A172 (cell line): ENCODE measurements around the gene RNF32. TPM values are rescaled to one million over a fixed set of nuclear protein-coding genes. Genes with fewer than 3 reads are reported as not detected.

Experiments used
- DNase-seq: peaks from one replicate; pipeline ENCODE4 v3.0.0-alpha.2; 2015; ENCODE audit warnings: low spot score
- total RNA-seq: library from RNA; depleted of rRNA; stranded (reverse); fragments of >200 nt; shearing (Covaris generic); gene quantifications from 2 replicates; pipeline ENCODE4 v1.2.3, GENCODE V29; 2014; rRNA removed

RNF32 gene
- total RNA-seq = not detected in 2 replicates

DNA sequence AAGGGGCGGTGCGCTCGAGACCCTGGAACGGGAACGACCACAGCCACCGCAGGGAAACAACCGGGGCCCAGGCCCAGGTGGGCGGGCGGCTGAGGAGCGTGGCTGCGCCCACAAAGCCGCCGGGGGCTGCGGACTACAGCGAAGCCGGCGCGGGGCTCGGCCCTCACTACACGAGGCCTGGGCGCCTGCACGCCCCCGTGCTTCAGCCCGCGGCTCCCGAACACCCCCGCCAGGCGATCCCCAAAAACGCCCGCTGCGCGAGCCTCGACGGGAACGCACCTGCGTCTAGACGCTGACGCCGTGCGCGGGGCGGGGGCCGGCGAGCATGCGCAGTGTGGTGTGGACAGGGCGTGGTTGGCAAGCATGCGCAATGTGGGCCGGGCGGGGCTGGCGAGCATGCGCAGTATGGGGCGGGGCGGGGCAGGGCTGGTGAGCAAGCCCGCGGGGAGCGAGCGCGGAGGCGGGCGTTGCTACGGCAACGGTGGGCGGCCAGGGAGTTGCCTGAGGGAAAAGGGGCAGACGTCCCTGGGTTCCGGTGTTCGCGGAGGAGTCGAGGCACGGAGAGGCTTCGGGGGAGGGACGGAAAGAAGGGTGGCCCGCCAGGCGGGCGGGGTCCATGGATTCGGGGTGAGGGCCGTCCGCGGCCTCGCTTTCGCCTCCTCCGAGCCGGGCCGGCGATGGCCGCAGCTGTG lies at the start of gene RNF32:
TSS of gene RNF32 (plus strand) at position 518 of the 692 bp plus-strand sequence. CDS start 3,104 bp downstream, outside the sequence.
- DNase-seq = no peak

DNA sequence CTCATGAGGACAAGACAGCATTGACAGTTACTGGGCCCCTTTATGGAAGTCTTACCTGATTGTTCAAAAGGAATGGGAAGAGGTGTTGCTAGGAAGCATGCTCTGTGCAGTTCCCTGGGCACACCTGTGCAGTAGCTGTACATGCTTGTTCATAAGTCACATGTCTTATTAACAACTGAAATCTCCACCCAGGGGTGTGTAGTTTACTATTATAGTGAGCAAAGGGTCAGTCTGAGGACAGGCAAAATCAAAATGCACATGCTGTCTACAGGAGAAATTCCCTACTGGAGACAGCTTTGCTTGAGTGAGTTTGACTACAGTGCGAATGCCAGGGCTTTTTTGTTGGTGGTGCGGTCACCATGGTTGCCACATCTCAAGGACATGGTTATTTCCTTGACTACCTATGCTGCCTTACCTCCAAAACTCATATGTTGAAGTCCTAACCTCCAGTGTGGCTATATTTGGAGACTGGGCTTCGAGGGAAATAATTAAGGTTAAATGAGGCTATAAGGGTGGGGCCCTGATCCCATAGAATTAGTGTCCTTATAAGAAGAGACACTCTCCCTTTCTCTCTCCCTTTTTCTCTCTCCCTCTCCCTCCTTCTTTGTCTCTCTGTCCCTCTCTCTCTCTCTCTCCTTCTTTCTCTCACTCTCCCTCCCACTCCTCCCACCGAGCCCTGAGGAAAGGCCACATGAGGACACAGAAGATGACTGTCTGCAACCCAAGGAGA lies 48.3 kb upstream of the RNF32 start:
- no peak for DNase-seq

DNA sequence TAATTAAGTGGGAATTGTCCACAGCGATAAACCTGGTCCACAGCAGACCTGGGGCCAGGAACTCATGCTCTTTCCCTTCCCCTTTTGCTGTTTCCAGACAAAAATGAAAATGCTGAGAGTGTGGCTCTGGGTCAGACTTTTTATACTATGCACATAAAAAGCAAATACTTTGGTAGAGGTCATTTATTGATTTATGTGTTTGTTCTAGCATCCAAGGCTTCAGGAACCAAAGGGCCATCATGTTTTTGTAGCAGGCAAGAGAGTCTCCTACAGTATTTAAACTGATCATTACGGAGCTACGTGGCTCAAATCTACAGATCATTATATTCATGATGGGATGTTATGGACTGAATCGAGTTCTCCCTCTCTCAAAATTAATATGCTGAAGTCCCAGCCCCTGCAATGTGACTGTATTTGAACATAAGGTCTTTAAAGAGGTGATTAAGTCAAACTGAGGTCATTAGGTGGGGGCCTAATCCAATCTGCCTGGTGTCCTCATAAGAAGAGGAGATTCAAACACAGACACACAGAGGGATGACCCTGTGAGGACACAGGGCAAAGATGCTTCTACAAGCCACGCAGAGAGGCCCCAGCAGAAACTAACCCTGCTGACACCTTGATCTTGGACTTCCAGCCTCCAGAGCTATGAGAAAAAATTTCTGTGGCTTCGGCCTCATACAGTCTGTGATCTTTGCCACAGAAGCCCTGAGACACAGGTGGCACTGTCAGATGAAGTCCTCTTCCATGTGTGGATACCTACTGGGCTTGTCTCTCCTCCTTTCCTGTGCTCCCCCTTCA lies 46.1 kb upstream of the RNF32 start:
- no peak for DNase-seq

DNA sequence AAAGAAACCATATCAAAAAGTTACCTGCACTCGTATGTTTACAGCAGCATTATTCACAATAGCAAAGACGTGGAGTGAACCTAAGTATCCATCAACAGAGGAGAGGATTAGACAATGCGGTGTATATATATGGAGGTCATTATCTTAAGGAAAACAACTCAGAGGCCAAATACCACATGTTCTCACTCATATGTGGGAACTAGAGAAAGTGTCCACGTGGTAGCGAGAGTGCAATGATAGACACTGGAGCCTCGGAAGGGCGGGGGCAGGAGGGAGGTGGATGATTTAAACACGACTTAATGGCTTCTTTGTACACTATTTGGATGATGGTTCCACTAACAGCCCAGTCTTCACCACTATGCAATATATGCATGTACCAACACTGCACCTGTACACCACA lies 40.1 kb upstream of the RNF32 start:
- DNase-seq = no peak

DNA sequence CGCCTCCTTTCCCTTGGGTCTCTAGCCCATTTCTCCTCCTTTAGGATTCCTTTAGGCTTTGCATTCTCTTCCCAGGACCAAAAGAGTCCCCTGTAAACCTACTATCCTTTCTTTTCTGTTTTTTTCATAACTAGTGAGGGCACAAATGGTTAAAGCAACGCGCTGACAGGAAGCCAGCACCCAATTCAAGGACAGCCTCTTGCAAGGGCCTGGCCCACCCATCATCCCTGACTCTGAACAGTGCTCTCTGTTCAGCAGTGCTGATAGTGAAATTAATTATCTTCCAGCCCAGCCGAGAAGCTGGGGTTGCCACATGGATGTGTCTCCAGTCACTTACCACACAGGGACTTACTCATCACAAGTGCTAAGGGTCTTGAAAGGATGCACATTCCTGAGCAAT lies 38.3 kb upstream of the RNF32 start:
- DNase-seq = no peak

DNA sequence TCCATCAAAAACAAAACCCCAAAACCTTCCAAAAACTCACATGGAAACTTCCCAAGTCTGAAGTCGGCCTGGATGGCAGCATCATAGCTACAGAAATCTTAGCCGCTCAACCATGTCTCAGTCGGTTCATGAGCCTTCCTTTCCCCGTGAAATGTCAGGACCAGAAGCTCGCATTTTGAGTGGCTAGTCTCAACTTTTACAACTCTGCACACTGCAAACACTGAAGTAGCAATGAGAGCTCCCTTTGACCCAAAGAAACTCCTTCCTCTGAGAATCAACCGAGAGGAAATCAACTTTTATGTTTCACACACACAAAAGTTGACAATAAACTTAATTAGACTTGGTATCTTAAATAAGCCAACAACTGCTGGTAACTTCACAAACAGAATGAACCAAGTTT lies 37.6 kb upstream of the RNF32 start:
- no peak for DNase-seq

DNA sequence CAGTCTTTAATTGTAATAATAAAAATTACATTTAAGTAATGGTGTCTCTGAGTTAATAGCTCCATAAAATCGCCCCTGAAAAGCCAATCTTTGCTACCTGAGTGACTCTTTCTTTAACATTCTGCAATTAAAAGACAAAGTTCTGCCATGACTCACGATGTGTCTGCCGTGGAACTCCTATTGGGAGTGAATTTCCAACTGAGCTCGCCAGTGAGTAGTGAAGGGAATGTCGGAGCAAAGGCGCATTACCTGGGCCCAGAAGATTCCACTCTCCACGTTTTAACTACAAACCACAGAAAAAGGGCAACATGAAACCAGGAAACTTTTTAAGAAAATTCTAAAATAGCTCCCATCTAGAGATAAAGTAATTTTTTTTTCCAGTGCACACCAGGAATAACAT lies 36.9 kb upstream of the RNF32 start:
- DNase-seq = no peak

DNA sequence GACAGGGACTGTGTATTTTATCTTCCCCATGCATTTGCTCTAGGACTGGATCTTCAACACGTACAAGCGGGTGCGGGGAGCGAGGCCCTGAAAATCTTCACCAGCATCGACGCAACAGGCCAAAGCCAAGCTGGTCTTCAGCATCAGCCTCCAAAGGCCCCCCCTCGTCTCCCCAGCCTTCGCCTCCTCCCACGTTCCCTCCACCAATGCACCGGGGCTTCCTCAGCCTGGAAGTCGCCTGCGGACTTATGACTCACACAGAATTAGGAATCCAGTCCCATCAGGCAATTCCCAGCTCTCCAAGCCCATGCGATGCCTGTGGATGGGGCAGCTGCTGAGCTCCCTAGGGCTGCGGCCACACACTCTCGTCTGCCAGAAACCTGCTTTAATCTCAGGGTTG lies 36.3 kb upstream of the RNF32 start:
- peak; percentile 16 for DNase-seq

DNA sequence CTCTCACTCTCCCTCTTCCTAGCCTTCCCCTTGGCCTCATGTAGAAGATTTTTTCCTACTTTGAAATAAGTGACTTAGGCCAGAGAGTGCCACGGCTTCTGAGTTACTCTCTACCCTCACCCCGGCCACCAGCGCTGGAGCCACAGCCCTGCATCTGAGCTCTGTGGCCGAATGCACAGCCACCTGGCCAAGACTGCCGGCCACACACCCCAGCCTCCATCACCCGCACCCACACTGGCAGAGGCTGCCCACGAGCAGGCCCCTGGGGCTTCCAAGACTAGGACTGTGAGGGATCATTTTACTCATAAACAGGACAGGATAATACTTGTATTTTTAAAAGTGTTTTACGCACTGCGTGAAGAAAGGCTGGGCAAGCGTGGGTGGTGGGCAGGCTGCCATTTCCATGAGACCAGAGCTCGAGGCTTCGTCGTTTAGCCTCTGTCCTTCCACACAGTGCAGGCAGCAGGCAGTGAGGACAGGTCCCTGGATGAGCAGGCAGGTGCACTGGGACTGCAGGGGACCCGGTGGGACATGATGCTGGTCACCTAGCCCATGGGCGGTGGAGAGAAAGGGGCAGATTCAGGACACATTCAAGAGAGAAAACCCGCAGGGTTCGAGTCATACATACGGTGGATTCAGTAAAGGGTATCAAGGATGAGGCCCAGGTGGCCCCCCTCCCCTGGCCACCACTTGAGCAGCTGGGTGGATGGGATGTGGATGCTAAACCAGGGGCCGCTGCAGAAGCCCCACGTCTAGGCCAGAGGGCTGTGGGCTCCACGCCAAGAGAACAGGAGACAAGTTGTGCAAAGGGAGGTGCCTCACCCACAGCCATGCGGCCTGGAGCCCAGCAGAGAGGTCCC lies 35.5 kb upstream of the RNF32 start:
- DNase-seq = no peak

DNA sequence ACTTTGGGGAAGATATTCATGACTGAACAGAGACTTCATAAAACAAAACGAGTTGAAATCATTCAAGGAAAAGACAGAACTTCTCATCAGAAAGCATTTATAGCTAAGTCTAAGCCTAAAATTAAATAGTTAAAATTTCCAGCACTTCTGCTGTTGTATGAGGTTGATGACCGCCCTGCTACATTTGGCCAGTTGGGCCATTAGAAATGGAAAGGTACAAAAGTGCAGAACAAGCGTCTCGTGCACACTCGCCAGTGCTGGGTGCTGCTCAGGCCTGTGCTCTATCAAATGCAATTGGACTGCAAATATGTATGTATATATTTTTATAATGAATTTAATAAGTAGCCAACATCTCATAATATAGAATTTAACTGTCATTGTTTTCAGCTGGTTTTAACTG lies 34.4 kb upstream of the RNF32 start:
- no peak for DNase-seq

DNA sequence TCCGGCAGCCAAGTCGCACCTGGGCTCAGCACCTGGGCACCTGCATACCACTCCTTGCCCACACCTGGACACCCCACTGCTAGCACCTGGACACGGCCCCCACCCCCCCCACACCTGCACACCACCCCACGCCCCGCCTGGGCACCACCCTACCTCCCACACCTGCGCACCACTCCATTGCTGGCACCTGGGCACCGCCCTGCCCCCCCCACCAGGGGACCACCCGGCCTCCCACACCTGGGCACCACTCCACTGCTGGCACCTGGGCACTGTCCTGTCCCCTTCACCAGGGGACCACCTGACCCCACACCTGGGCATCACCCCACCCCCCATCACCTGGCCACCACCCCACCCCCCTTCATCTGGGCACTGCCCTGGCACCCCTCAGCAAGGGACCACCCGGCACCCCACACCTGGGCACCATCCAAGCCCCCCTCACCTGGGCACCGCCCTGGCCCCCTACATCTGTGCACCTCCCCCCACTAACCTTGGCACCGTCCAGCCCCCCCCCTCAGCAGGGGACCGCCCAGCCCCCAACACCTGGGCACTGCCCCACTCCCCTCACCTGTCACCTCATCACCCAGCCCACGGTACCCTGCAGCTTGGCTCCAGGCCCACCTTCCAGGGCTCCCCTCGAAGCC lies 33.8 kb upstream of the RNF32 start:
- no peak for DNase-seq

DNA sequence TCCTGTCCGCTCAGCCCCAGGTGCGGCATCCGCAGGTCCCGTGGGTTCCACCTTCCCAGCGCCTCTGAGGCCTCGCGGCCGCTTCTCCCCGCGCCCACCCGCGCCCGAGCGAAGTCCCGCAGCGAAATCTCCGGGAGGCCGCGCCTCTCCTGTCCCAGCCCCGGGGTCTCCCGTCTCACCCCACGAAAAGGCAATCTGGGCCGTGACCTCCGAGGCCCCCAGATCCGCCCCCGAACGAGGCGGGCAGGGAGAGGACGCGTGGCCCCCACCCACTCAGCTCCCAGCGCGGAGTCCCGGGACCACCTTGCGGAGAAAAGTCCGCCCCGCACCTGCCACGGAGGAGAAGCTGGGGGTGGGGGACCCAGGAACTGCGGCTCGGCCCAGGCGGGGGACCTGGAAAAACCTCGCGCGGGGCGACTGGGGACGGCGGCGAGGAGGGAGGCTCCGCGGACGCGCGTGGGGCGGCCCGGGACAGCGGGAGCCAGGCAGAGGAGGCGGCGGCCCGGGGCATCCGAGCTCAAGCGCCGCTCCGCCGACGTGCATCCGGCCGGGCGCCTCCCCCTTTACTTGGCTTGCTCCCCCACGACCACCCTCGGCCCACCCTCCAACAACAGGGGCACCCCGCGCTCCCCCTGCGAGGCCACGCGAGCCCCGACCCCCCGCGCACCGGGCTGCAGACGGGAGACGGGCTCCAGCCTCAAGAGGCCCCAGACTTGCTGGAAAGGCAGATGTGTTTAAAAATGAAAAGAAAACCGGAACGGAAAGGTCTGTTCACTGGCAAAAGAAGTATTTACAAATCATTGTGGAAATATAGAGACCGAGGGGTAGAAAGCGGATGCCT lies 33.0 kb upstream of the RNF32 start:
- no peak for DNase-seq

DNA sequence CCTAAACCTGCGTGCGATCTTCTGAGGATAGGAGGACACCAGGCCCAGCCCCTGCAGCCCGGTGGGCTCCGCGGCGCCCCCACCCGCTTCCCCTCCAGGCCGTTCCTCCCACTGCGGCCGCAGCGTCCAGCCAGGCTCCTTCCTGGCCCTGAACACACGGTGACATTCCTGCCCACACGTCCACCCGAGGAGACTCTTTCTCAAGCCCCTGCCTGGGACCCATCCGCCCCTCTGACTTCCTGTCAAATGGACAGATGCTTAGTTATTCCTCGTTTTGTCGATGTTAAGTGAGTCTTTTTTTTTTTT lies 32.4 kb upstream of the RNF32 start:
- no peak for DNase-seq

DNA sequence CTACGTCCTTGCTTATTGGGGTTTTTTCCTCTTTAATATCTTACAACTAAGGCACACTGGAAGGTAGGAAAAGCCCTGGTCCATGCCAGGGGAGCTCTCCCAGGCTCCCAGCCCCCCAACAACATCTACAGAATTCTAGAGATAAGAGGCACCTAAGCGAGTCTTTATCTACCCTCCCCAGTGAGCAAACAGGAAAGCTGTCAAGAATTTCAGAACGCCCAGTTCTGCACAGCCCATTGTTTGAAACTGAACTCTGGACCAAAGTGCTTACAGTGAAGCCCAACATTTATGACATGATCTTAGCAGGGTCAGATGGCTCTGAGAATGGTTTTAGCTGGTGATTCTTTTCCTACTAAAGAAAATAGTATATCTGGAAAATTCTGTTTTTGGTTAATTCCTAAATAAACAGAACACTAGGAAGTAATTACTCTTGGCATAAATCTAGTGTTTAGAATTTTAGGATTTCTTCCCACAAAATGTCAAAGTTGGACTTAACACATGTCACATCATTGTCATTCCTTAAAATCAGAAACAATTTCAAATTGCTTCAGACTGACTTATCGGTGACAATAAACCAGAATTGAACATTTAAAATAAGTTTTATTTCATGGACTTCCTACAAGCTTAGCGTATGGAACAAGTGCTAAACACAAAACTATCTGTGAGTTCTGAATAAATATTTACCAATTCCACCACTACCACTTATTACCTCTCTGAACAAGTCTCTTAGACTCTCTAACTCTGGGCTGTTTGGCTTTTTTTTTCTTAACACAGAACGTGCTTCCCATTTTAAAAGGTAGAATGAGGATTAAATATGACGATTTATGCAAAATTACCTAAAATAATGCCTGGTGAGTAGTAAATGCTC lies 31.3 kb upstream of the RNF32 start:
- DNase-seq = no peak

DNA sequence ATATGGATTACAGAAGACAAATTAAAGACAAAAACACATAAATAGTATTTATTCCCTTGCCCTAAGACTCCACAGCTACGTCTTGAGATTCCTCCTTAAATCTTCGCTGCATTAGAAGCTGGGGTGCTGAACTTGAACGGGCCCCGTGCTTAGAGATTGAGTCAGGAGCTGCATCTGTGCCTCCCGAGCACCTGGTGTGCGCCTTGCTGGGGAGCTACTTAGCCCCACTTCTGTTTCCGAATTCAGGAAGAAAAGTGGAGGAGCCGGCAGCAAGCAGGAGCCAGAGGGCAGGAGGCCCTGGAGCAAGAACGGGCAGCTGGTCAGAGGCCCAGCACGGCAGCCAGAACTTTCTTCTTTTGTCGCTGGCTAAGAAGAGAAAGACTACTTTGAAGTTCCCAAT lies 30.4 kb upstream of the RNF32 start:
- no peak for DNase-seq

DNA sequence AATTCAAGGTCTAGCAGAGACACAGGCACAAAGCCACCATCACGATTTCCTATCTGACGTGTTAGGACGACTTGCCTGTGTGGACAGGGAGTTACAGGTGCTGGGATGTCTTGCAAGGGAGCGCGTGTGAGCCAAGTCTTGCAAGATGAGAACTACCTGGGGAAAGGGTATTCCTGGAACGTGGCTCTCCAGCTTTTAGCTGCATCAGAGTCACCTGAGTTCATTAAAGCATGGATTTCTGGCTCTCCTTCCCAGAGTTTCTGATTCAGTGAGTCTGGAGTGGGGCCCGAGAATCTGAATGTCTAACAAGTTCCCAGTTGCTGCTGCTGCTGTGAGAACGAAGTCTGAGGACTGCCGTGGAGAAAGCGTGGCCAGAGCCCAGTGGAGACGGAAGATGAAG lies 30.0 kb upstream of the RNF32 start:
- no peak for DNase-seq

DNA sequence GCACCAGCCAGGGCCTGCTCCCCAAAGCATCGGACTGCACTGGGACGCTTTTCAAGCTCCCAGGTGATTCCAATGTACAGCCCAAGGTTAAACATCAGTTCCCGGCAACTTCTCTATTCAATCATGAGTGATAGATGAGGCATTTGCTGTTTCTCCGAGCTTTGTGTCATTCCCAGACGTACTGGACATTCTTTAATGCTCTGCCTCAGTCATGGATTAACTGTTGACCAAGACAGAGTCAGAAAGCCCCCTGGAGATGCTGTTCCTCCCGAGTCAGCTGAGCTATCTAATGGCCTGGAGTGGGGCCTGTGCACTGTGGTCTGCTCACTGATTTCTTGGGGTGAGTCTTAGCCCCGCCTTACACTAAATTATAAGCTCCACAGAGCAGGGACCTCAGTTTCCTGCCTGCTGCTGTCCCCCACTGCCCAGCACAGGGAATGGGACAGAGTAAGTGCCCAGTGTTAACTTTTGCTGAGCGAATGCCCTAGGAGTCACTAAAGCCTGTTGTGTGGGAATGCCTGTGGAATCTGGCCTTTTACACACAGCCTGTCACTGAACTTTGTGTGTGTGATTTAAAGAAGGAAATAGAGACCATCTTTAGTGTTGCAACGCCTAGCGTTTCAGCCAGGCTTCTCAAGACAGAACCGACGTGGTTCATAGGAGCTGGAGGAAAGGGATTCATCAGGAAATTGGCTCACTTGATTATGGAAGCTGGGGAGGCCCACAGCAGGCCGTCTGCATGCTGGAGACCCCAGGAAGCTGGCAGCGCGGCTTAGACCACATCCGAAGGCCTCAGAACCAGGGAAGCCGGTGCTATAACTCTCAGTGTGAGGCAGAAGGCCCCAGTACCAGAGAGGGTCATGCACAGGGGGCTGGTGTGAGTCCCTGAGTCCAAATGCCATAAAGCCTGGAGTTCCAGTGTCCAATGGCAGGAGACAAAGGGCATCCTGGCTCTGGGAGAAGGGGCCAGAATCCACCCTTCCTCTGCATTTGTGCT lies 29.3 kb upstream of the RNF32 start:
- DNase-seq = no peak

DNA sequence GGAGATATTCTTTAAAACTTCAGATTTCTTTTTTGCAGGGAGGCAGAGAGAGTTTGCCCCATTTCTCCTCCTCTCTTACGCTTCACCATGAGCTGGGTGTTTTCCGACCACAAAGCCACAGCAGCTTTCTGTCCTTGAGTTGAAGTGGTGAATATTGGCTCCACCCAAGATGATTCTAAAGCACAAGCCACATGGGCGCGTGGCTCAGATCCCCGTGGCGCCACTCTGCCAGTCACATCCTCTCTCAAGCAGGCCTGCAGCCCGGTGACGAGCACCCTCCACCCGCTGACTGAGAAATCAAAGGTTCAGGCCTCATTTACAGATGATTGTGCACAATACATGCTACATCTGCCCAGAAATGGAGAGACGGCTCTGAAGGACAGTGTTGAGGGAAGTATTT lies 27.6 kb upstream of the RNF32 start:
- no peak for DNase-seq
